OCI-LY7 (cell line): ENCODE data around the gene HYAL1.

ENCODE experiments used
- CTCF ChIP-seq: fragments of 200-600 bp; sonication (generic); conservative IDR thresholded peaks from 2 replicates; pipeline ENCODE4 v1.5.1; 2014; ENCODE audit warnings: mild to moderate bottlenecking, antibody characterized with exemption, low read length, moderate library complexity, mixed read lengths
- EZH2phosphoT487 ChIP-seq: fragments of 200-600 bp; sonication (generic); IDR thresholded peaks from 2 replicates; pipeline ENCODE4 v1.6.1; 2018; ENCODE audit warnings: low read depth, borderline replicate concordance, mild to moderate bottlenecking, mixed run types, antibody characterized with exemption, low read length, moderate library complexity, mixed read lengths

- TF ChIP-seq CTCF (peak; percentile 93), EZH2phosphoT487 (no peak)
These were observed 30.3 kb downstream of the HYAL1 start for GRCh38 chr3:50272911-50273688.
